Suppressor macrophage treated with lipopolysaccharide for 1 hour (primary cell): ENCODE data around the gene MAP7D1.
A peak's percentile ranks its signal among the peaks of the same experiment; 100 is the strongest.
"Not testable (repeated sequence)": the region's sequence is repeated elsewhere in the genome, so short reads cannot be mapped to it uniquely, and the experiment has no call there.

ENCODE experiments used
- DNase-seq, 3 donors: peaks; one replicate each; pipeline ENCODE4 v3.0.0-alpha.2; 2020 to 2022

Gene MAP7D1

GRCh38 chr1:36170643-36171412 lies 14.9 kb downstream of the MAP7D1 start:
- no peak for DNase-seq

- no peak for DNase-seq
Observed at GRCh38 chr1:36172017-36172747, 16.2 kb downstream of the MAP7D1 start.

GRCh38 chr1:36172983-36173382 lies 17.0 kb downstream of the MAP7D1 start:
- no peak for DNase-seq

GRCh38 chr1:36174713-36175112 lies 18.8 kb downstream of the MAP7D1 start:
- DNase-seq, result no peak

GRCh38 chr1:36175137-36176095 lies 19.5 kb downstream of the MAP7D1 start:
- DNase-seq, result no peak

GRCh38 chr1:36176106-36176949 lies 20.4 kb downstream of the MAP7D1 start:
- DNase-seq, result no peak

- peak in 1 of 3 donors; percentile 32 for DNase-seq
Observed at GRCh38 chr1:36177589-36178431, 21.9 kb downstream of the MAP7D1 start.

GRCh38 chr1:36178471-36179219 lies 22.7 kb downstream of the MAP7D1 start:
- no peak for DNase-seq

- DNase-seq, result no peak
Observed at GRCh38 chr1:36179220-36179600, 23.2 kb downstream of the MAP7D1 start.

- no peak for DNase-seq
Observed at GRCh38 chr1:36182734-36183133, 26.8 kb downstream of the MAP7D1 start.

GRCh38 chr1:36183309-36183856 lies 27.4 kb downstream of the MAP7D1 start:
- DNase-seq, result no peak

GRCh38 chr1:36187800-36188593 lies 32.0 kb downstream of the MAP7D1 start:
- peak; percentile 90 to 92 (median 90) for DNase-seq

- DNase-seq, result not testable (repeated sequence)
Observed at GRCh38 chr1:36196805-36197204, 40.8 kb downstream of the MAP7D1 start.

- DNase-seq, result no peak
Observed at GRCh38 chr1:36198641-36199040, 42.7 kb downstream of the MAP7D1 start.

GRCh38 chr1:36199934-36200741 lies 44.2 kb downstream of the MAP7D1 start:
- no peak for DNase-seq

GRCh38 chr1:36203027-36203553 lies 47.1 kb downstream of the MAP7D1 start:
- DNase-seq, result no peak

- DNase-seq, result peak; percentile 76 to 83 (median 82)
Observed at GRCh38 chr1:36203554-36204346, 47.8 kb downstream of the MAP7D1 start.
